Thoracic aorta (tissue), 2 donors: ENCODE measurements around the gene VEGFA. TPM values are rescaled to one million over a fixed set of nuclear protein-coding genes. Genes with fewer than 3 reads are reported as not detected.

Experiments
- ATAC-seq: fragments of 150-250 bp; one replicate; pipeline ENCODE4 v1.8.0; 2017; ENCODE audit warnings: low read depth; ENCODE audit not compliant: insufficient number of reproducible peaks, low FRiP score
- DNase-seq: peaks from one replicate; pipeline ENCODE4 v3.0.0-alpha.2; 2020; ENCODE audit warnings: low spot score
- H3K27ac ChIP-seq, 2 donors: fragments of 200-600 bp; sonication (generic); 1 replicate in 1 of 2; 2 replicates in 1 of 2; pipeline ENCODE4 v1.5.1; 2016; ENCODE audit warnings: mild to moderate bottlenecking in 2 of 2, moderate library complexity in 2 of 2
- H3K27me3 ChIP-seq: fragments of 200-600 bp; sonication (generic); replicated peaks from 2 replicates; pipeline ENCODE4 v1.6.0; 2016; ENCODE audit warnings: mild to moderate bottlenecking; ENCODE audit not compliant: insufficient read depth
- H3K36me3 ChIP-seq: fragments of 200-600 bp; sonication (generic); one replicate; pipeline ENCODE4 v1.5.1; 2016
- H3K4me1 ChIP-seq, 2 donors: fragments of 200-600 bp; sonication (generic); 1 replicate in 1 of 2; 2 replicates in 1 of 2; pipeline versions ENCODE4 v1.5.1 to v1.6.0; 2016; ENCODE audit warnings: low read depth in 2 of 2, mild to moderate bottlenecking in 1 of 2; ENCODE audit not compliant: control insufficient read depth in 1 of 2
- H3K4me3 ChIP-seq: fragments of 200-600 bp; sonication (generic); 2 replicates; pipeline ENCODE4 v1.5.1; 2016; ENCODE audit warnings: mild to moderate bottlenecking
- H3K9me3 ChIP-seq: fragments of 200-600 bp; sonication (generic); 2 replicates; pipeline ENCODE4 v1.5.1; 2016
- total RNA-seq, 2 donors: library from RNA; depleted of rRNA; stranded (reverse); fragments of >200 nt; gene quantifications; one replicate each; pipeline versions ENCODE4 v1.1.0 to v1.2.3, GENCODE V29; 2016
- TF ChIP-seq, protein P1 (sequence below): fragments of 200-600 bp; sonication (generic); IDR thresholded peaks from one replicate; pipeline ENCODE4 v1.5.1; 2019; ENCODE audit warnings: antibody characterized with exemption

The VEGFA gene
- total RNA-seq, 2 donors from 2014 or later, result 36.0 to 117 TPM

DNA sequence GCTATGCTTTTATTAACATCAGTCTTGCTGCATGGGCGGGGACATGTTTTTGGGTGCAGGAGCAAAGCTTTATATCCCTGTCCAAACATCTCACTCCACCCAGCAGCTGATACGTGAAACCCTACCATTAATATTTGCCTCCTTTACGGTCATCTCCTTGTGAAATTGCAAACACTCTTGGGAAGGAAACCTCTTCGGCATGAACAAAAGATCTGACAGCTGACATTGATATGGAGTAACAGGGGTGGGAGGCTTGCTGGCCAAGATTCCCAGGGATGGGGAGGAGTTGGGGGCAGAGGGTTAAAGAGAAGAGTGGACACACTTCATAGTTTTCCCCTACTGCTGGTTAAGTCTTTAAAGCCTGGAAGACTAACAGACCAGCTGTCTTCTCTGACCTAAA lies 22.2 kb upstream of the VEGFA start:
- no peak for ATAC-seq
- H3K27me3 ChIP-seq, result no peaks in the 10 kb centered on the region

DNA sequence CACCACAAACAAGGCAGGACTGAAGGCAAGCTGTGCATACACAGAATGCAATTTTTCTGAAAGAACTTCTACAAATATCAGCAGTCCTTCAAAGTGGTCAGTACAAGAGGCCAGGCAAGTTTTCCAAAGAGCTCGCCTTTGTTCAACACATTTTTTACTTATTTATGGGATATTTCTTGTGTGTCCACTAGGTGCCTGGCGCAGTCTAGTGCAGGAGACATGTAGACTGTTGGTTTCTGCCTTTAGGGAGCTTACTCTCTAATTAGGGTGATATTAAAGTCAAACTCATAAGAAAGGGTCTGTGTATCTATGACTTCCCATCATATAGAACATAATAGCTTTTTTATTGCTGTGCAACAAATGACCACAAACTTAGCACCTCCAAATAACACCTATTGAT lies 21.2 kb upstream of the VEGFA start:
- H3K4me3 ChIP-seq, result no peak overlapping the region
- TF ChIP-seq, protein P1, sequence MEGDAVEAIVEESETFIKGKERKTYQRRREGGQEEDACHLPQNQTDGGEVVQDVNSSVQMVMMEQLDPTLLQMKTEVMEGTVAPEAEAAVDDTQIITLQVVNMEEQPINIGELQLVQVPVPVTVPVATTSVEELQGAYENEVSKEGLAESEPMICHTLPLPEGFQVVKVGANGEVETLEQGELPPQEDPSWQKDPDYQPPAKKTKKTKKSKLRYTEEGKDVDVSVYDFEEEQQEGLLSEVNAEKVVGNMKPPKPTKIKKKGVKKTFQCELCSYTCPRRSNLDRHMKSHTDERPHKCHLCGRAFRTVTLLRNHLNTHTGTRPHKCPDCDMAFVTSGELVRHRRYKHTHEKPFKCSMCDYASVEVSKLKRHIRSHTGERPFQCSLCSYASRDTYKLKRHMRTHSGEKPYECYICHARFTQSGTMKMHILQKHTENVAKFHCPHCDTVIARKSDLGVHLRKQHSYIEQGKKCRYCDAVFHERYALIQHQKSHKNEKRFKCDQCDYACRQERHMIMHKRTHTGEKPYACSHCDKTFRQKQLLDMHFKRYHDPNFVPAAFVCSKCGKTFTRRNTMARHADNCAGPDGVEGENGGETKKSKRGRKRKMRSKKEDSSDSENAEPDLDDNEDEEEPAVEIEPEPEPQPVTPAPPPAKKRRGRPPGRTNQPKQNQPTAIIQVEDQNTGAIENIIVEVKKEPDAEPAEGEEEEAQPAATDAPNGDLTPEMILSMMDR, result no peak
- H3K4me1 ChIP-seq, result no peaks in the 10 kb centered on the region
- H3K9me3 ChIP-seq, result no peaks in the 10 kb centered on the region
- ATAC-seq (no peak), DNase-seq (no peak)
- H3K36me3 ChIP-seq, result no peaks in the 10 kb centered on the region
- H3K27me3 ChIP-seq, result no peaks in the 10 kb centered on the region
- H3K27ac ChIP-seq, result no peak overlapping the region

More for the DNA sequence above, 22.2 kb upstream of the VEGFA start:
- H3K36me3 ChIP-seq, result no peaks in the 10 kb centered on the region
- no peak overlapping the region for H3K4me3 ChIP-seq
- no peaks in the 10 kb centered on the region for H3K9me3 ChIP-seq
- DNase-seq, result no peak
- no peak overlapping the region for H3K27ac ChIP-seq
- TF ChIP-seq, protein P1, result no peak
- H3K4me1 ChIP-seq, result no peaks in the 10 kb centered on the region

DNA sequence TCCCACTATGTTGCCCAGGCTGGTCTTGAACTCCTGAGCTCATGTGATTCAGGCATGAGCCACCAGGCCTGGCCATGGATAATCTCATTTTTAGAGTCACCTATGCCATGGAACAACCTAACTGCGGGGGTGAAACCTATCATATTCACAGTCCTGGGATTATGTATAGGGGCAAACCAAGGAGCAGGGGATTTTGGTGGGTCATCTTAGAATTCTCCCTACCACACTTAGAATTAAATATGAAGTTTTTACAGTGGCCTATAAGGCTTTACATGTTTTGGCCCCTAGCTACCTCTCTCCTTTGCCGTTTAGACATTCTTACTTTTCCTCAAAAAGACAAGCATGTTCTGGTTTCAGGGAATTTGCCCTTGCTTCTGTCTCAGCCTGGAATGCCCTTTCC lies 20.6 kb upstream of the VEGFA start:
- ATAC-seq, result no peak
- H3K27ac ChIP-seq, result no peak overlapping the region

GRCh38 chr6:43750622-43751021 lies 19.4 kb upstream of the VEGFA start:
- Histone ChIP-seq H3K36me3 (no peaks in the 10 kb centered on the region), H3K27me3 (no peaks in the 10 kb centered on the region), H3K4me3 (no peak overlapping the region), H3K4me1 (no peaks in the 10 kb centered on the region), H3K27ac (no peak overlapping the region), H3K9me3 (no peaks in the 10 kb centered on the region)
- ATAC-seq (no peak), DNase-seq (no peak)
- TF ChIP-seq, protein P1, result no peak

More for the DNA sequence above, 20.6 kb upstream of the VEGFA start:
- no peak overlapping the region for H3K4me3 ChIP-seq
- H3K4me1 ChIP-seq, result no peaks in the 10 kb centered on the region
- DNase-seq, result no peak
- TF ChIP-seq, protein P1, result no peak
- H3K9me3 ChIP-seq, result no peaks in the 10 kb centered on the region
- H3K27me3 ChIP-seq, result no peaks in the 10 kb centered on the region
- no peaks in the 10 kb centered on the region for H3K36me3 ChIP-seq

GRCh38 chr6:43753570-43754183 lies 16.3 kb upstream of the VEGFA start:
- no peak overlapping the region for H3K4me3 ChIP-seq
- ATAC-seq, result no peak
- no peaks in the 10 kb centered on the region for H3K4me1 ChIP-seq
- H3K9me3 ChIP-seq, result no peaks in the 10 kb centered on the region
- DNase-seq, result no peak
- H3K27me3 ChIP-seq, result no peaks in the 10 kb centered on the region
- TF ChIP-seq, protein P1, result no peak
- no peaks in the 10 kb centered on the region for H3K36me3 ChIP-seq
- H3K27ac ChIP-seq, result no peak overlapping the region
